Upper lobe of left lung (tissue), 4 donors: ENCODE results near the gene FIP1L1.

Source experiments
- CTCF ChIP-seq, 6 experiments: fragments of 450-650 bp in 4 of 6; fragments of 200-600 bp in 2 of 6; sonication (generic) in 2 of 6; IDR thresholded peaks; one replicate each; pipeline ENCODE4 v1.5.1; 2016 to 2019; ENCODE audit warnings: antibody characterized with exemption in 6 of 6
- POLR2AphosphoS5 ChIP-seq, 2 donors: sonication (generic); formaldehyde crosslinking; IDR thresholded peaks; one replicate each; pipeline ENCODE4 v1.5.1; 2017; ENCODE audit warnings: antibody characterized with exemption in 2 of 2

GRCh38 chr4:53478671-53479456 is 101.4 kb downstream of the FIP1L1 start:
- TF ChIP-seq CTCF (IDR thresholded peaks at IDR 0.05), result no peak
- TF ChIP-seq POLR2AphosphoS5 (IDR thresholded peaks at IDR 0.05), result no peak
